NCI-H146 treated with DMSO at 0.1 percent for 48 hours (cell line): Measurements from ENCODE around the gene RBM41.

Experiments used
- DNase-seq: peaks from one replicate; lab custom pipeline; 2025; ENCODE audit not compliant: unreplicated experiment; lab: John Stamatoyannopoulos, UW

Gene RBM41

GRCh38 chrX:107029752-107030151 lies 88.9 kb downstream of the RBM41 start:
- DNase-seq: no peak

- DNase-seq: peak; percentile 0
These were observed 93.1 kb downstream of the RBM41 start for GRCh38 chrX:107025545-107025944.

- no peak for DNase-seq
These were observed 103.7 kb downstream of the RBM41 start for GRCh38 chrX:107014936-107015335.
